Glomerular visceral epithelial cell (primary cell): ENCODE data around the gene MACF1.

Experiments used
- DNase-seq: peaks from one replicate; pipeline ENCODE4 v3.0.0-alpha.2; 2016; ENCODE audit errors: extremely low spot score

The MACF1 gene

DNA sequence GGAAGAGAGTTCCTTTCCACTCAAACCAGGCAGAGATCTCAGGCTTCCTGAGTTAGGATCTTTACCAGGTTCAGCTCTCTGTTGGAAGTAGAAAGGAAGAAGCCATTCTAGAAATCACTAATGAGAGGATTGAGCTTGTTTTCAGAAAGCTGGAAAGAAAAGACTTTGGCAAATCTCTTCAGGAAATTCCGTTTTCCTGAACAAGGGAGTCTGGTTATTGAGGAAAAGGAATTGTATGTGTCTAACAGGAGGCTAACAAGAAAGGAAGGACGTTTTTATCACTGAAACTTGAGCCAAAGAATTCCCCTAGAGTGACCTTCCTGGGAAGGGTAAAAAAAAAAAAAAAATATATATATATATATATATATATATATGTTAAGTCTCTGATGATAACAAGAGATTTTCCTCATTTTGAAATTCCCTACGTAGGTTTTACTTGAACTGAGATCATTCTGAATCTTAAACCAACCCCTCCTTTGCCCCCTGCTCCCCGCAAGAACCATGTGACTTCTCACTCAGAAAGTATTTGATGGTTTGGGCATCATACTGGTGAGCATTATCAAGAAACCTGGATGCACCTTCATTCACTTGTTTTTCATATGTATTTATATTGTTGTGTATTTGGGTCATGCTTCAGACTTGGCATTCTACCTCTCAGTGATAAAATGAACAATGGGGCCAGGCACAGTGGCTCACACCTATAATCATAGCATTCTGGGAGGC lies 188.5 kb downstream of the MACF1 start:
- no peak for DNase-seq

DNA sequence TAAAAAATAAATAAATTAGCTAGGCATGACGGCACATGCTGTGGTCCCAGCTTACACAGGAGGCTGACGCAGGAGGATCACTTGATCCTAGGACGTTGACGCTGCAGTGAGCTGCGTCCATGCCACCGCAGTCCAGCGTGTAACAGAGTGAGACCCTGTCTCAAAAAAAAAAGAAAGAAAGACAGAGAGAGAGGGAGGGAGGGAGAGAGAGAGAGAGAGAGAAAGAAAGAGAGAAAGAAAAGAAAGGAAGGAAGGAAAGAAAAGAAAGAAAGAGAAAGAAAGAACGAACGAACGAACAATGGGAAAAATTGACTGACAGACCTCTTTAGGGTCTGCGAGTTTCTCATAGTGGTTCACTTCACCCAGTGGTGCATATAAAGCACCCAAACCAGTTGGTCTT lies 189.2 kb downstream of the MACF1 start:
- DNase-seq, result no peak

GRCh38 chr1:39394059-39394458 lies 189.6 kb downstream of the MACF1 start:
- DNase-seq, result no peak

- no peak for DNase-seq
Observed at GRCh38 chr1:39394598-39394997, 190.1 kb downstream of the MACF1 start.

DNA sequence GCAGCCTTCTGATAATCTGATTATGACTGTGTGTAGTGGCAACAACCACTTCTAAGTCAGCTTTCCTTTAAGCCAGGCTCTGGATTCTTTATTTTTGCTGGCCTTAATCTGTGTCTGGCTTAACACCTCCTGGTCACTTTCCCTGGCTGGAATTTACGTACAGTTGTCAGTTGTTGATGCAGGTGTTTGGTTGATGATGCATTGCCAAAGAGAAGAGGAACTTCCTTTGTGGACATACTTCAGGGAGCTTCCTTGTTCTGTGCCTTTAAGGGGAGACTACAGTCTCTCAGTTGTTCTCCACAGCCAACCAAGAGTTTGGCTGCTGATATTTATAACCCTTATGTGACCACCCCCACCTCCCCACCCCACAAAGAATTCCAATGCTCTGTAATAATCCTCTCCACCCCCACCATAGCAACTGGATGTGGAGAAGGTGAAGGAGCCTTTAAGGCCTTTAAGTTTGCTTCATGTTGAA lies 190.9 kb downstream of the MACF1 start:
- peak; percentile 97 for DNase-seq

GRCh38 chr1:39396671-39397070 lies 192.2 kb downstream of the MACF1 start:
- no peak for DNase-seq

DNA sequence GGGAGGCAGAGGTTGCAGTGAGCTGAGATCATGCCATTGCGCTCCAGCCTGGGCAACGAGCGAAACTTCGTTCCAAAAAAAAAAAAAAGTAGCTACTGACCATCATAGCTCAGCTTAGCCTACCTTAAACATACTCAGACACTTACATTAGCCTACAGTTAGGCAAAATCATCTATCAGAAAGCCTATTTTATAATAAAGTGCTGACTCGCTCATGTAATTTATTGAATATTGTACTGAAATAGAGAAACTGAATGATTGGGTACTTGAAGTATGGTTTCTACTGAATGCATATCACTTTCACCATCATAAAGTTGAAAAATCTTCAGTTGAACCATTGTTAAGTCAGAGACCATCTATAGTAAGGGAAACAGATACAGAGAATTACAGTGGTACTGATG lies 193.0 kb downstream of the MACF1 start:
- DNase-seq, result no peak

- DNase-seq, result peak; percentile 98
Observed at GRCh38 chr1:39398278-39399021, 194.0 kb downstream of the MACF1 start.

- no peak for DNase-seq
Observed at GRCh38 chr1:39401106-39401505, 196.6 kb downstream of the MACF1 start.

- DNase-seq, result no peak
Observed at GRCh38 chr1:39404876-39405275, 200.4 kb downstream of the MACF1 start.

GRCh38 chr1:39405358-39405757 lies 200.9 kb downstream of the MACF1 start:
- DNase-seq, result no peak

GRCh38 chr1:39406533-39407450 lies 202.3 kb downstream of the MACF1 start:
- DNase-seq, result peak; percentile 76

DNA sequence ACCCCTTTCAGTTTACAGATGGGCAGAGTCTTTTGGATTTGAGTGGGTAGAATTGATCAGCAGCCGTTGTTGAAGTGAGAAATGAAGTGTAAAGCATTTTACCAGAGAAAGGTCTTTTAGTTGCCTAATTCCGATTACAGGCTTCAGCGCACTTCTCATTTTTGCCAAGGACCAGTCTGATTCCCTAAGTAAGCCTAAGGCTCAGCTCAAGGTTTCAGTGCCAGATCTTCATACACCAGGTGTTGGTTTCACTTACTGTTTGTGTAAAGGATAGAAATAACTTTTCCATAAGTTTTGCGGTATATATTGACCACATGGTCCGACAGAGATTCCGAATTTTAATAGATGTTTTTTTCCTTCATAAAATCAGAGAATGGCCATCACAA lies 203.0 kb downstream of the MACF1 start:
- DNase-seq, result no peak

DNA sequence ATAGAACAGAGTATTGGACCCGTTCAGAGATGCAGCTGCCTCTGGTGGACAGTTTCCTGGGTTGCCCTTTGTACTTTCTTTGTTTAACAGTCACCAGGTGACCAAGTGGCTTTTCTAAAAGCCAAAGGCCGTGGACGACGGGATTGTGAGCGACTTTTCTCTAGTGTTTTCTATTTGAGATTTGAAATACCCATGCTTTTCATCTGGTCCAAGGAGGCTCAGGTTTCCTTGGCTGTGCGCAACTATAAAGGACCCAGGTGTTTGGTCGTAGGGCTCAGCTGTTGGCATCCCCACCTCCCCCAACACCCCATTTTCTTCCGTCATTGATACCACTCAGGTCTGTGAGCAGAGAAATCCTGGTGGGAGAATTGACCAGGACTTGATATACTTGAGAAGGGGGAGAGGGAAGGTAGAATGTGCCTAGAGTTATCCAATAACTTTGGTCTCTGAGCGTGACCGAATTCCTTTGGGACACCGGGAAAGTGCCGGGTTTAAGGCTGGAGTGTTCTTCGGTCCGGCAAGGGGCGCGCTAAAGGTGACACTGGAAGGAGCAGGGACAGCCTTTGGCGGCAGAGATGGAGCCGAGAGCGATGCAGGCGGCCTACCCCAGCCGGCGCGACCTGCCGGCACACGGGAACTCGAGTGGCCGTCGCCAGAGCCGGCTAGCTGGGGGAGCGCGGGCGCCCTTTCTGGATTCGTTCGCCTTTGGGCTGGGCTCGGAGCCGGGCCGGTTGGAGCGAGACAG lies 203.6 kb downstream of the MACF1 start:
- DNase-seq, result no peak

GRCh38 chr1:39408641-39409054 lies 204.2 kb downstream of the MACF1 start:
- DNase-seq, result peak; percentile 99

DNA sequence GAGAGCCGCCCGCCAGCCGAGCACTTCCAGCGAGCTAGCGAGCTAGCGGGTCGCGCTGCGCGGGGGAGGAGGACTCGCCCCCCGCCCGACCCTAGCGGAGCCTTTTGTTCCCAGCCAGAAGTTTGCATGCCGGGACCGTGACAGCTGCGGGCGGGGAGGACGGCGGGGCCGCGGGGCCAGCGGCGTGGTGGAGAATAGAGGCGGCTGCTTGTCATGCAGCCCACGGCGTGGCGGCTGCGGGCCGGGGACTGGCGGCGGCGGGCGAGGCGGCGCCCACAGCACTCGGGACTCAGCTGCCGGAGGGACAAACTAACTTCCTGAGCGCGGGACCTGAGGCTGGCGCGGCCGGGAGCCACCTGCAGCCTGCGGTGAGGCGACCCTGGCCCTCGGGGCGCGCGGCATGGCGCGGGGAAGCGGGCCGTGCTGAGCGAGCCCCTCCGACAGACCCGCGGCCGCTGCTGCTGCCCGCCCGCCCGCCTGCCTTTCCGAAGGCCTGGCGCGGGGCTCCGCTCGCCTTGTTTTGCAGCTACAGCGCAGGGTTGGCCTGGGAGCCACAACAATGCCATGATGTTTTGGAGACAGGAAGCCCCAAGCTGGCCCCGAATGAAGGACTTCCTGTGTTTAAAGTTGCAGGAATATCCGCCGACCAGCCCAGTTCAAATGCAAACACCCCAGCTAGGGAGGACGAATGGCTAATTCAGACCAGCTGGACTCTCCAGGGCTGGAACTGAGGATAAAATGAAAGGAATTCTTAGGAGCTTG lies 204.7 kb downstream of the MACF1 start:
- DNase-seq, result no peak

GRCh38 chr1:39410915-39411436 lies 206.5 kb downstream of the MACF1 start:
- peak; percentile 86 for DNase-seq

DNA sequence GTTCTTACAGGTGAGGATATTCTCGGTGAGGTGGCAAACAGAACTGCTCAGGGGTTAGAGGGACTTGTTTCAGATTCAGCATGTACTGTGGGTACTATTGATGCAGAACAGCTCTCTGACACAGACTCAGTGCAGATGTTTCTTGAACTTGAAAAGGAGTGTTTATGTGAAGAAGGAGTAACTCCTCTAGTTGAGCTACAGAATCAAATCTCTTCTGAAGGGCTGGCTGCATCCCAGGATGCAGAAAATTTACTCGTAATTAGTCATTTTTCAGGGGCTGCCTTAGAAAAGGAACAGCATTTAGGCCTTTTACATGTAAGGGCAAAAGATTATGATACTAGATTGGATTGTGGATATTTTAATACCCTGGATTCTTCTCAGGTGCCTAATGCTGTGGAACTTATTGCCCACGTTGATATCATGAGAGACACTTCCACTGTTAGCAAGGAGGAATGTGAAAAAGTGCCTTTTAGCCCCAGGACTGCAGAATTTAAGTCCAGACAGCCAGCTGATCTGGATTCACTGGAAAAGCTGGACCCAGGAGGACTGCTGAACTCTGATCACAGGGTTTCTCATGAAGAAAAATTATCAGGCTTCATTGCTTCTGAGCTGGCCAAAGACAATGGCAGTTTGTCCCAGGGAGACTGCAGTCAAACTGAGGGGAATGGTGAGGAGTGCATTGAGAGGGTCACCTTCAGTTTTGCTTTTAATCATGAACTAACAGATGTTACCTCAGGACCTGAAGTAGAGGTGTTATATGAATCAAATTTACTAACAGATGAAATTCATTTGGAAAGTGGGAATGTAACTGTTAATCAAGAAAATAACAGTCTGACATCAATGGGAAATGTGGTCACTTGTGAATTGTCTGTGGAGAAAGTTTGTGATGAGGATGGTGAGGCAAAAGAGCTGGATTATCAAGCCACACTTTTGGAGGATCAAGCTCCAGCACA lies 207.3 kb downstream of the MACF1 start:
- DNase-seq, result no peak

DNA sequence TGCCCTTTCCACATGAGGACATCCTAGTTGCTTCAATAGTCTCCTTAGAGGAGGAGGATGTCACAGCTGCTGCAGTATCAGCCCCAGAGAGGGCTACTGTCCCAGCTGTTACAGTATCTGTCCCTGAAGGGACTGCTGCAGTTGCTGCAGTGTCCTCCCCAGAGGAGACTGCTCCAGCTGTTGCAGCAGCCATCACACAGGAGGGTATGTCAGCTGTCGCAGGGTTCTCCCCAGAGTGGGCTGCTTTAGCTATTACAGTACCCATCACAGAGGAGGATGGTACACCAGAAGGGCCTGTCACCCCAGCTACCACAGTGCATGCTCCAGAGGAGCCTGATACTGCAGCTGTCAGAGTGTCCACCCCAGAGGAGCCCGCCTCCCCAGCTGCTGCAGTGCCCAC lies 208.4 kb downstream of the MACF1 start:
- DNase-seq, result no peak
